CD4-positive, alpha-beta T cell (primary cell): ENCODE measurements around the gene SOHLH1. TPM values are rescaled to one million over a fixed set of nuclear protein-coding genes. Genes with fewer than 3 reads are reported as not detected.

ENCODE experiments used
- ATAC-seq: fragments of 200-7000 bp; cut with Tn5 transposase; one replicate; pipeline ENCODE4 v1.10.0; 2022; ENCODE audit warnings: mild to moderate bottlenecking; ENCODE audit not compliant: poor library complexity
- CTCF ChIA-PET: fragments of 350-600 bp; sonication (Branson Sonifier 250); formaldehyde crosslinking; loops from one replicate; lab custom pipeline; 2021; ENCODE audit warnings: antibody characterized with exemption, inconsistent platforms; lab: Charles Lee
- POLR2A ChIA-PET: fragments of 350-600 bp; sonication (Branson Sonifier 250); formaldehyde crosslinking; loops from one replicate; lab custom pipeline; 2021; ENCODE audit warnings: antibody characterized with exemption, inconsistent platforms; lab: Charles Lee
- DNase-seq, 14 experiments: peaks; one replicate each; pipeline ENCODE4 v3.0.0-alpha.2; 2013 to 2020; ENCODE audit warnings: mixed read lengths in 2 of 14
- H3K27ac ChIP-seq, 2 donors: one replicate each; pipeline versions ENCODE4 v1.5.1 to v1.7.0; 2013; ENCODE audit warnings: low read length in 2 of 2, low read depth in 1 of 2, mild to moderate bottlenecking in 1 of 2
- H3K27me3 ChIP-seq, 2 experiments: 1 replicate in 1 of 2; 2 replicates in 1 of 2; pipeline versions ENCODE4 v1.6.1 to v1.7.0; 2013; ENCODE audit warnings: low read length in 2 of 2, control low read depth in 1 of 2, mild to moderate bottlenecking in 1 of 2, moderate library complexity in 1 of 2; ENCODE audit not compliant: insufficient read depth in 2 of 2, control insufficient read depth in 1 of 2
- H3K36me3 ChIP-seq: one replicate; pipeline ENCODE4 v1.6.1; 2013; ENCODE audit warnings: low read length, control low read depth; ENCODE audit not compliant: insufficient read depth
- H3K4me1 ChIP-seq: one replicate; pipeline ENCODE4 v1.6.1; 2013; ENCODE audit warnings: low read length, control low read depth; ENCODE audit not compliant: insufficient read depth
- H3K4me3 ChIP-seq: one replicate; pipeline ENCODE4 v1.5.1; 2013; ENCODE audit warnings: mild to moderate bottlenecking, low read length, moderate library complexity
- H3K9me3 ChIP-seq, 2 experiments: 1 replicate in 1 of 2; 2 replicates in 1 of 2; pipeline versions ENCODE4 v1.6.1 to v1.7.0; 2013; ENCODE audit warnings: low read length in 2 of 2, mild to moderate bottlenecking in 2 of 2, control low read depth in 1 of 2, moderate library complexity in 1 of 2; ENCODE audit not compliant: control insufficient read depth in 1 of 2, insufficient read depth in 1 of 2
- H3K27ac Mint-ChIP-seq: one replicate; pipeline ENCODE4 v1.8.0; 2020; ENCODE audit warnings: mixed read lengths
- H3K27me3 Mint-ChIP-seq: one replicate; pipeline ENCODE4 v1.8.0; 2021; ENCODE audit warnings: mixed read lengths
- H3K36me3 Mint-ChIP-seq: one replicate; pipeline ENCODE4 v1.8.0; 2021; ENCODE audit warnings: low read depth, mixed read lengths
- H3K4me1 Mint-ChIP-seq: one replicate; pipeline ENCODE4 v1.8.0; 2021; ENCODE audit warnings: low read depth, mixed read lengths
- H3K4me3 Mint-ChIP-seq: one replicate; pipeline ENCODE4 v1.8.0; 2020; ENCODE audit warnings: mild to moderate bottlenecking, mixed read lengths
- H3K9me3 Mint-ChIP-seq: one replicate; pipeline ENCODE4 v1.8.0; 2020; ENCODE audit warnings: mixed read lengths
- intact Hi-C, 2 experiments: fragments of 100-400 bp; cut with DNase I in 1 of 2; cut with micrococcal nuclease in 1 of 2; formaldehyde crosslinking; loops; one replicate each; pipeline versions ENCODE4 v1.15.1 to v1.9.0; 2023 to 2025; cut with DNase I, micrococcal nuclease
- total RNA-seq, 174 experiments: library from RNA in 2 of 174; stranded (reverse) in 2 of 174; gene quantifications; one replicate each; pipeline ENCODE4 v1.2.3 and lab custom pipeline; 2021 to 2026
- TF ChIP-seq, protein P1 (sequence below): fragments of 200-600 bp; IDR thresholded peaks from one replicate; pipeline ENCODE4 v1.8.0; 2022; ENCODE audit warnings: antibody characterized with exemption, mild to moderate bottlenecking

The SOHLH1 gene
- total RNA-seq, 2 experiments from 2014 or later: not detected

DNA sequence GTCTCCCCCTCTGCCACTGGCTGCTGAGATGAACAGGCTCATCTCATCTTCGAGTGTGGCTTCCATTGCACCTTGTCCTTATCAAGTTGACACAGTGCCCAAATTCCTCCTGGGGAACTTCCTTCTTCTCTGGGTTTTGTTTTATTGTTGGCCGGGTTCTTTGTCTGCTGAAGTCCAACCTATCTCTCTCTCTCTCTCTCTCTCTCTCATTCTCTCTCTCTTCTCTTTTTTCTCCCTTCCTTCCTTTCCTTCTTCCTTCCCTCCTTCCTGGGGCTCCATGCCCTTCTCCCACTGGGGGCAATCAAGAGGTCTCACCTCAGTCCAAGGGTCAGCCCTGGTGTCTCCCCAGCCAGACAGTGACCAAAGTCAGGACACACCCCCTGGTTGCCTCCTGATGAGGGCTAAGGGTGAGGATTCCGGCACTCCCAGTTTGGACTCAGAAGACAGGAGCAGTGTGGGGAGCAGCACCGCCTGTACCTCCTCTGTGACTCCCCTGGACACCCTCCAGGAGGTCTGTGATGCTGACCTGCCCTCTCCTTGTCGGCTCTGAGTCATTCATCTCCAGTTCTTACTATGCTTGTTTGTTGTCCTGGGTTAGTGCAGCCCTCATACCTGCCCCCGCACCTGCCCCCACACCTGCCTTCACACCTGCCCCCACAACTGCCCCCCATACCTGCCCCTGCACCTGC is 33.4 kb upstream of the SOHLH1 start:
- Histone ChIP-seq H3K36me3 (no peaks in the 10 kb centered on the region), H3K27me3 (peaks cover 8 to 13% of the 10 kb centered on the region in 2 experiments), H3K4me1 (no peaks in the 10 kb centered on the region), H3K4me3 (no peak overlapping the region), H3K9me3 (peaks cover 8 to 25% of the 10 kb centered on the region in 2 experiments), H3K27ac (no peak overlapping the region)
- H3K4me3 Mint-ChIP-seq: no peak overlapping the region
- intact Hi-C loops: no loop called here
- H3K9me3 Mint-ChIP-seq: peaks cover 11% of the 10 kb centered on the region
- H3K27ac Mint-ChIP-seq: no peak overlapping the region
- ATAC-seq: no peak
- TF ChIP-seq, protein P1, sequence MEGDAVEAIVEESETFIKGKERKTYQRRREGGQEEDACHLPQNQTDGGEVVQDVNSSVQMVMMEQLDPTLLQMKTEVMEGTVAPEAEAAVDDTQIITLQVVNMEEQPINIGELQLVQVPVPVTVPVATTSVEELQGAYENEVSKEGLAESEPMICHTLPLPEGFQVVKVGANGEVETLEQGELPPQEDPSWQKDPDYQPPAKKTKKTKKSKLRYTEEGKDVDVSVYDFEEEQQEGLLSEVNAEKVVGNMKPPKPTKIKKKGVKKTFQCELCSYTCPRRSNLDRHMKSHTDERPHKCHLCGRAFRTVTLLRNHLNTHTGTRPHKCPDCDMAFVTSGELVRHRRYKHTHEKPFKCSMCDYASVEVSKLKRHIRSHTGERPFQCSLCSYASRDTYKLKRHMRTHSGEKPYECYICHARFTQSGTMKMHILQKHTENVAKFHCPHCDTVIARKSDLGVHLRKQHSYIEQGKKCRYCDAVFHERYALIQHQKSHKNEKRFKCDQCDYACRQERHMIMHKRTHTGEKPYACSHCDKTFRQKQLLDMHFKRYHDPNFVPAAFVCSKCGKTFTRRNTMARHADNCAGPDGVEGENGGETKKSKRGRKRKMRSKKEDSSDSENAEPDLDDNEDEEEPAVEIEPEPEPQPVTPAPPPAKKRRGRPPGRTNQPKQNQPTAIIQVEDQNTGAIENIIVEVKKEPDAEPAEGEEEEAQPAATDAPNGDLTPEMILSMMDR: no peak
- H3K4me1 Mint-ChIP-seq: no peaks in the 10 kb centered on the region
- H3K27me3 Mint-ChIP-seq: peaks cover 13% of the 10 kb centered on the region
- H3K36me3 Mint-ChIP-seq: no peaks in the 10 kb centered on the region
- CTCF ChIA-PET: no interaction called here
- no peak for DNase-seq
- POLR2A ChIA-PET: no interaction called here

DNA sequence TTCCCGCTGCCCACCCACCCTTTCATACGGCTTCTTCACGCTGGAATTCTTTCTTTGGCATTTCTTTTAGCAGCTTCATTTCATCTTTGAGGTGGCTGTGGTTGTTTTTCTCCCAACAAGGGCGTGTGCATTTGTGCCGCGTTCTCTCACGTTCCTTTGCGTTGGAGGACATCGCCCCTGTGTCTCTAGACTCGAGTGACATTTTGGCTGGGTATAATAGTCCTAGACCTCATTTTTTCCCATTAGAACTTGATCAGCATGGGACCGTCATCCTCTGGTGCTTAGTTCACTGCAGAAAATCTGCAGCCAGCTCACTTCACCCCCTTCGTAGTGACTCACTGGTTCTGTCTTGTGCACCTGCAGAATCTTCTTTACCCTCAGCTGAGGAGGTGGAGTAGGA is 32.2 kb upstream of the SOHLH1 start:
- peaks cover 11% of the 10 kb centered on the region for H3K9me3 Mint-ChIP-seq
- intact Hi-C loops: no loop called here
- no peak for DNase-seq
- no peak overlapping the region for H3K27ac Mint-ChIP-seq
- no peak overlapping the region for H3K4me3 Mint-ChIP-seq
- no peaks in the 10 kb centered on the region for H3K36me3 Mint-ChIP-seq
- H3K4me1 Mint-ChIP-seq: no peaks in the 10 kb centered on the region
- Histone ChIP-seq H3K9me3 (peaks cover 8 to 25% of the 10 kb centered on the region in 2 experiments), H3K27ac (no peak overlapping the region), H3K4me1 (no peaks in the 10 kb centered on the region), H3K27me3 (peaks cover 3 to 15% of the 10 kb centered on the region in 2 experiments), H3K4me3 (no peak overlapping the region), H3K36me3 (no peaks in the 10 kb centered on the region)
- ChIA-PET POLR2A (no interaction called here), CTCF (no interaction called here)
- TF ChIP-seq, protein P1: no peak
- no peak for ATAC-seq
- peaks cover 8% of the 10 kb centered on the region for H3K27me3 Mint-ChIP-seq

- DNase-seq (no peak), ATAC-seq (no peak)
- peaks cover 11% of the 10 kb centered on the region for H3K9me3 Mint-ChIP-seq
- ChIA-PET POLR2A (no interaction called here), CTCF (no interaction called here)
- no peaks in the 10 kb centered on the region for H3K36me3 Mint-ChIP-seq
- TF ChIP-seq, protein P1: no peak
- Histone ChIP-seq H3K36me3 (no peaks in the 10 kb centered on the region), H3K9me3 (peaks cover 8 to 16% of the 10 kb centered on the region in 2 experiments), H3K27ac (no peak overlapping the region), H3K27me3 (peaks cover 3 to 6% of the 10 kb centered on the region in 2 experiments), H3K4me3 (no peak overlapping the region), H3K4me1 (no peaks in the 10 kb centered on the region)
- H3K4me1 Mint-ChIP-seq: no peaks in the 10 kb centered on the region
- intact Hi-C loops: no loop called here
- no peak overlapping the region for H3K4me3 Mint-ChIP-seq
- H3K27ac Mint-ChIP-seq: no peak overlapping the region
- peaks cover 13% of the 10 kb centered on the region for H3K27me3 Mint-ChIP-seq
Measured at GRCh38 chr9:135729480-135729879, 30.2 kb upstream of the SOHLH1 start.
